GM23338 (cell line): ENCODE measurements around the gene NEB. TPM values are rescaled to one million over a fixed set of nuclear protein-coding genes. Genes with fewer than 3 reads are reported as not detected.

Experiments
- ATAC-seq: fragments of 200-7000 bp; cut with Tn5 transposase; 3 replicates; pipeline ENCODE4 v1.9.1; 2020
- DNase-seq: peaks from one replicate; pipeline ENCODE4 v3.0.0-alpha.2; 2015; ENCODE audit warnings: low spot score
- H2AFZ ChIP-seq: fragments of 200-600 bp; sonication (generic); 2 replicates; pipeline ENCODE4 v1.8.0; 2016; ENCODE audit warnings: antibody characterized with exemption, mild to moderate bottlenecking, moderate library complexity
- H3F3A ChIP-seq: fragments of 200-600 bp; sonication (generic); replicated peaks from 2 replicates; pipeline ENCODE4 v1.8.0; 2017; ENCODE audit warnings: antibody characterized with exemption, mixed run types, low read depth
- H3K27ac ChIP-seq: fragments of 200-600 bp; sonication (generic); 2 replicates; pipeline ENCODE4 v1.6.1; 2016; ENCODE audit warnings: low read depth
- H3K27me3 ChIP-seq: fragments of 200-600 bp; sonication (generic); 2 replicates; pipeline ENCODE4 v1.8.0; 2016; ENCODE audit warnings: mild to moderate bottlenecking, mixed run types, moderate library complexity; ENCODE audit not compliant: insufficient read depth
- H3K36me3 ChIP-seq: fragments of 200-600 bp; sonication (generic); 2 replicates; pipeline ENCODE4 v1.8.0; 2016; ENCODE audit warnings: mild to moderate bottlenecking; ENCODE audit not compliant: insufficient read depth
- H3K4me1 ChIP-seq: fragments of 200-600 bp; sonication (generic); 2 replicates; pipeline ENCODE4 v1.8.0; 2016; ENCODE audit warnings: mild to moderate bottlenecking, moderate library complexity; ENCODE audit not compliant: insufficient read depth
- H3K4me2 ChIP-seq: fragments of 200-600 bp; sonication (generic); 2 replicates; pipeline ENCODE4 v1.7.1; 2017; ENCODE audit warnings: mixed run types
- H3K4me3 ChIP-seq: fragments of 200-600 bp; sonication (generic); 2 replicates; pipeline ENCODE4 v1.6.1; 2016; ENCODE audit warnings: mixed run types
- H3K79me2 ChIP-seq: fragments of 200-600 bp; sonication (generic); replicated peaks from 2 replicates; pipeline ENCODE4 v1.8.0; 2017; ENCODE audit warnings: mild to moderate bottlenecking; ENCODE audit not compliant: insufficient read depth
- H3K9me2 ChIP-seq: fragments of 200-600 bp; sonication (generic); 2 replicates; pipeline ENCODE4 v1.8.0; 2017; ENCODE audit not compliant: insufficient read depth
- H4K20me1 ChIP-seq: fragments of 200-600 bp; sonication (generic); replicated peaks from 2 replicates; pipeline ENCODE4 v1.8.0; 2017; ENCODE audit warnings: mild to moderate bottlenecking; ENCODE audit not compliant: insufficient read depth
- H3K27ac Mint-ChIP-seq: 2 replicates; pipeline ENCODE4 v1.8.0; 2020; ENCODE audit warnings: inconsistent platforms, mild to moderate bottlenecking, moderate library complexity, mixed read lengths
- H3K27me3 Mint-ChIP-seq: 3 replicates; pipeline ENCODE4 v1.8.0; 2022; ENCODE audit warnings: low read depth, mild to moderate bottlenecking, moderate library complexity, mixed read lengths, inconsistent platforms; ENCODE audit not compliant: insufficient read depth, poor library complexity
- H3K36me3 Mint-ChIP-seq: 3 replicates; pipeline ENCODE4 v1.8.0; 2021; ENCODE audit warnings: low read depth, mild to moderate bottlenecking, inconsistent platforms, moderate library complexity, mixed read lengths
- H3K4me1 Mint-ChIP-seq: 3 replicates; pipeline ENCODE4 v1.8.0; 2020; ENCODE audit warnings: mild to moderate bottlenecking, inconsistent platforms, mixed read lengths
- H3K4me3 Mint-ChIP-seq: 3 replicates; pipeline ENCODE4 v1.8.0; 2021; ENCODE audit warnings: moderate library complexity, mild to moderate bottlenecking, inconsistent platforms, mixed read lengths
- H3K9me3 Mint-ChIP-seq: 3 replicates; pipeline ENCODE4 v1.8.0; 2020; ENCODE audit warnings: moderate library complexity, mild to moderate bottlenecking, inconsistent platforms, mixed read lengths
- CREB1 ChIP-seq: fragments of 250-450 bp; sonication (Bioruptor Pico); IDR thresholded peaks from 2 replicates; pipeline ENCODE4 v1.5.0; 2020; ENCODE audit warnings: low read depth, mild to moderate bottlenecking, moderate library complexity
- ETS1 ChIP-seq: IDR thresholded peaks from 2 replicates; pipeline ENCODE4 v1.6.1; 2016; ENCODE audit warnings: antibody characterized with exemption
- EZH2phosphoT487 ChIP-seq: fragments of 200-600 bp; sonication (generic); IDR thresholded peaks from one replicate; pipeline ENCODE4 v1.8.1; 2018; ENCODE audit warnings: antibody characterized with exemption; ENCODE audit not compliant: unreplicated experiment
- STAT1 ChIP-seq: IDR thresholded peaks from one replicate; pipeline ENCODE4 v1.6.1; 2016; ENCODE audit warnings: antibody characterized with exemption; ENCODE audit not compliant: unreplicated experiment
- ZNF114 ChIP-seq: fragments of 250-450 bp; sonication (Bioruptor Pico); IDR thresholded peaks from 2 replicates; pipeline ENCODE4 v1.5.0; 2020; ENCODE audit warnings: mild to moderate bottlenecking, moderate library complexity
- polyA plus RNA-seq: library from polyadenylated mRNA; unstranded; fragments of >200 nt; fragmentation: Nextera tagmentation; extraction: Ambion mirVana; gene quantifications from 2 replicates; pipeline ENCODE4 v1.2.1, GENCODE V29; 2016
- total RNA-seq: library from RNA; depleted of rRNA; stranded (reverse); fragments of >200 nt; shearing (Covaris generic); gene quantifications from 2 replicates; pipeline ENCODE4 v1.2.3, GENCODE V29; 2014
- TF ChIP-seq, protein P1 (sequence below): fragments of 250-450 bp; sonication (Bioruptor Pico); IDR thresholded peaks from 2 replicates; pipeline ENCODE4 v1.5.0; 2020; ENCODE audit warnings: mild to moderate bottlenecking, moderate library complexity

The NEB gene
- total and polyA plus RNA-seq, 2 experiments from 2014 or later = 6.2 to 13.7 TPM

DNA sequence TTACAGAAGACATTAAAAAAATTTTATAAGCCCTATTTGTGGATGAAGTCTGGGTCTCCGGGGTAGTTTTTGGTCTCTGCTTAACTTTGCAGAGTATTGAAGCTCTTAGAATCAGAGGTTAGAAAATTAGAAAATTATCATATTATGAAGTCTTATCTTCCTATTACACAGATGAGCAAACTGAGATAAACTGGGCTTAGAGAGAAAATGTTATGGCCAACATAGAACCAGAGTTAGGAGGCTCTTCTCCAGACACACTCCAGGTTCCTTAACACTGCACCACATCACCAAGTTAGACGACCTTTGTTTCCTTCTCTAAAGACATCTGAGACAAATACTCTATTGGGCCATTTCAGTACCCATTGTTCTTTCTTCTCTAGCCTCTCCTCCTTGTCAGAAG, 36.7 kb upstream of the NEB start:
- H3K9me2 ChIP-seq = peaks cover 6% of the 10 kb centered on the region; the same call in 1 of the 2 replicates
- 0 out of 2 replicates have a peak, but pooled peaks cover under 1% of the 10 kb centered on the region for H3K4me1 ChIP-seq
- no peak overlapping the region for H3K27ac ChIP-seq
- H3K36me3 ChIP-seq = 0 out of 2 replicates have a peak, but pooled peaks cover 2% of the 10 kb centered on the region
- peaks cover 7% of the 10 kb centered on the region; the same call in 2 of the 3 replicates for H3K36me3 Mint-ChIP-seq
- no peaks in the 10 kb centered on the region for H4K20me1 ChIP-seq
- H3K4me3 Mint-ChIP-seq = no peak overlapping the region
- no peak overlapping the region for H3K4me2 ChIP-seq
- H3K4me1 Mint-ChIP-seq = peaks cover under 1% of the 10 kb centered on the region
- H3K27me3 Mint-ChIP-seq = no peaks in the 10 kb centered on the region
- no peaks in the 10 kb centered on the region for H3K79me2 ChIP-seq
- no peaks in the 10 kb centered on the region for H3F3A ChIP-seq
- no peak overlapping the region for H3K4me3 ChIP-seq
- DNase-seq (no peak), ATAC-seq (no peak)
- H2AFZ ChIP-seq = no peak overlapping the region
- H3K27ac Mint-ChIP-seq = no peak overlapping the region
- TF ChIP-seq STAT1 = no peak
- TF ChIP-seq CREB1 (CRISPR knock-in tag) = no peak
- TF ChIP-seq ETS1 = no peak
- no peak for TF ChIP-seq EZH2phosphoT487
- TF ChIP-seq, protein P1, sequence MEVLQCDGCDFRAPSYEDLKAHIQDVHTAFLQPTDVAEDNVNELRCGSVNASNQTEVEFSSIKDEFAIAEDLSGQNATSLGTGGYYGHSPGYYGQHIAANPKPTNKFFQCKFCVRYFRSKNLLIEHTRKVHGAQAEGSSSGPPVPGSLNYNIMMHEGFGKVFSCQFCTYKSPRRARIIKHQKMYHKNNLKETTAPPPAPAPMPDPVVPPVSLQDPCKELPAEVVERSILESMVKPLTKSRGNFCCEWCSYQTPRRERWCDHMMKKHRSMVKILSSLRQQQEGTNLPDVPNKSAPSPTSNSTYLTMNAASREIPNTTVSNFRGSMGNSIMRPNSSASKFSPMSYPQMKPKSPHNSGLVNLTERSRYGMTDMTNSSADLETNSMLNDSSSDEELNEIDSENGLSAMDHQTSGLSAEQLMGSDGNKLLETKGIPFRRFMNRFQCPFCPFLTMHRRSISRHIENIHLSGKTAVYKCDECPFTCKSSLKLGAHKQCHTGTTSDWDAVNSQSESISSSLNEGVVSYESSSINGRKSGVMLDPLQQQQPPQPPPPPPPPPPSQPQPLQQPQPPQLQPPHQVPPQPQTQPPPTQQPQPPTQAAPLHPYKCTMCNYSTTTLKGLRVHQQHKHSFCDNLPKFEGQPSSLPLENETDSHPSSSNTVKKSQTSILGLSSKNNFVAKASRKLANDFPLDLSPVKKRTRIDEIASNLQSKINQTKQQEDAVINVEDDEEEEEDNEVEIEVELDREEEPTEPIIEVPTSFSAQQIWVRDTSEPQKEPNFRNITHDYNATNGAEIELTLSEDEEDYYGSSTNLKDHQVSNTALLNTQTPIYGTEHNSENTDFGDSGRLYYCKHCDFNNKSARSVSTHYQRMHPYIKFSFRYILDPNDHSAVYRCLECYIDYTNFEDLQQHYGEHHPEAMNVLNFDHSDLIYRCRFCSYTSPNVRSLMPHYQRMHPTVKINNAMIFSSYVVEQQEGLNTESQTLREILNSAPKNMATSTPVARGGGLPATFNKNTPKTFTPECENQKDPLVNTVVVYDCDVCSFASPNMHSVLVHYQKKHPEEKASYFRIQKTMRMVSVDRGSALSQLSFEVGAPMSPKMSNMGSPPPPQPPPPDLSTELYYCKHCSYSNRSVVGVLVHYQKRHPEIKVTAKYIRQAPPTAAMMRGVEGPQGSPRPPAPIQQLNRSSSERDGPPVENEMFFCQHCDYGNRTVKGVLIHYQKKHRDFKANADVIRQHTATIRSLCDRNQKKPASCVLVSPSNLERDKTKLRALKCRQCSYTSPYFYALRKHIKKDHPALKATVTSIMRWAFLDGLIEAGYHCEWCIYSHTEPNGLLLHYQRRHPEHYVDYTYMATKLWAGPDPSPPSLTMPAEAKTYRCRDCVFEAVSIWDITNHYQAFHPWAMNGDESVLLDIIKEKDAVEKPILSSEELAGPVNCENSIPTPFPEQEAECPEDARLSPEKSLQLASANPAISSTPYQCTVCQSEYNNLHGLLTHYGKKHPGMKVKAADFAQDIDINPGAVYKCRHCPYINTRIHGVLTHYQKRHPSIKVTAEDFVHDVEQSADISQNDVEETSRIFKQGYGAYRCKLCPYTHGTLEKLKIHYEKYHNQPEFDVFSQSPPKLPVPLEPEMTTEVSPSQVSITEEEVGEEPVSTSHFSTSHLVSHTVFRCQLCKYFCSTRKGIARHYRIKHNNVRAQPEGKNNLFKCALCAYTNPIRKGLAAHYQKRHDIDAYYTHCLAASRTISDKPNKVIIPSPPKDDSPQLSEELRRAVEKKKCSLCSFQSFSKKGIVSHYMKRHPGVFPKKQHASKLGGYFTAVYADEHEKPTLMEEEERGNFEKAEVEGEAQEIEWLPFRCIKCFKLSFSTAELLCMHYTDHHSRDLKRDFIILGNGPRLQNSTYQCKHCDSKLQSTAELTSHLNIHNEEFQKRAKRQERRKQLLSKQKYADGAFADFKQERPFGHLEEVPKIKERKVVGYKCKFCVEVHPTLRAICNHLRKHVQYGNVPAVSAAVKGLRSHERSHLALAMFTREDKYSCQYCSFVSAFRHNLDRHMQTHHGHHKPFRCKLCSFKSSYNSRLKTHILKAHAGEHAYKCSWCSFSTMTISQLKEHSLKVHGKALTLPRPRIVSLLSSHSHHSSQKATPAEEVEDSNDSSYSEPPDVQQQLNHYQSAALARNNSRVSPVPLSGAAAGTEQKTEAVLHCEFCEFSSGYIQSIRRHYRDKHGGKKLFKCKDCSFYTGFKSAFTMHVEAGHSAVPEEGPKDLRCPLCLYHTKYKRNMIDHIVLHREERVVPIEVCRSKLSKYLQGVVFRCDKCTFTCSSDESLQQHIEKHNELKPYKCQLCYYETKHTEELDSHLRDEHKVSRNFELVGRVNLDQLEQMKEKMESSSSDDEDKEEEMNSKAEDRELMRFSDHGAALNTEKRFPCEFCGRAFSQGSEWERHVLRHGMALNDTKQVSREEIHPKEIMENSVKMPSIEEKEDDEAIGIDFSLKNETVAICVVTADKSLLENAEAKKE (CRISPR knock-in tag) = no peak
- TF ChIP-seq ZNF114 (CRISPR knock-in tag) = no peak
- H3K9me3 Mint-ChIP-seq = no peaks in the 10 kb centered on the region
- H3K27me3 ChIP-seq = no peaks in the 10 kb centered on the region
